ENCODE measurements around the gene ERGIC2. TPM values are rescaled to one million over a fixed set of nuclear protein-coding genes. Genes with fewer than 3 reads are reported as not detected.

Gene ERGIC2
- total RNA-seq, 1 donor from 2014 or later = 108 TPM

DNA sequence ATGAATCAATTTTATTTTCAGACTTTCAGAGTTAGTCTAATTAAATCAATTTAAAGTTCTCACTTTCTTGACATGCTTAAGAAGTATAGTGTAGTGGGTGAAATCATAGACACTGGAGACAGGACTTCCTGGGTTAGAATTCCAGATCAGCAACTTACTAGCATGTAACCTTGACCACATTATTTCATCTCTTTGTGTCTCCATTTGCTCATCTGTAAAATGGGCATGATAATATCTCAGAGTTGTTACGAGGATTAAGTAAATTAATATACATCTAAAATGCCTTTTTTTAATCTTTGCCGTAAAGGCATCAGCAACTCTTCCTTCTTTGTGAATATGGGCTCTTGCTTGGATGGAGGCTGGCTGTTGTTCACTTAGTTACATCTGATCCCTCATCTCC is 1.3 kb upstream of the ERGIC2 start:
- peak overlapping the region; percentile 98 for H3K4me3 ChIP-seq
- no peak overlapping the region for H3K27ac ChIP-seq
- peaks cover 7% of the 10 kb centered on the region for H4K20me1 ChIP-seq (ENCODE audit: low read depth)
- peaks cover 9% of the 10 kb centered on the region for H3K4me1 ChIP-seq
- H3K36me3 Mint-ChIP-seq = peaks cover 7% of the 10 kb centered on the region
- H3K9me3 ChIP-seq (ENCODE audit: low read depth) = no peaks in the 10 kb centered on the region
- H3K9ac ChIP-seq = no peak overlapping the region
- peaks cover 36% of the 10 kb centered on the region for H3K79me2 ChIP-seq (ENCODE audit: low read depth)
- no peak overlapping the region for H3K4me2 ChIP-seq
- TF ChIP-seq, protein P1, sequence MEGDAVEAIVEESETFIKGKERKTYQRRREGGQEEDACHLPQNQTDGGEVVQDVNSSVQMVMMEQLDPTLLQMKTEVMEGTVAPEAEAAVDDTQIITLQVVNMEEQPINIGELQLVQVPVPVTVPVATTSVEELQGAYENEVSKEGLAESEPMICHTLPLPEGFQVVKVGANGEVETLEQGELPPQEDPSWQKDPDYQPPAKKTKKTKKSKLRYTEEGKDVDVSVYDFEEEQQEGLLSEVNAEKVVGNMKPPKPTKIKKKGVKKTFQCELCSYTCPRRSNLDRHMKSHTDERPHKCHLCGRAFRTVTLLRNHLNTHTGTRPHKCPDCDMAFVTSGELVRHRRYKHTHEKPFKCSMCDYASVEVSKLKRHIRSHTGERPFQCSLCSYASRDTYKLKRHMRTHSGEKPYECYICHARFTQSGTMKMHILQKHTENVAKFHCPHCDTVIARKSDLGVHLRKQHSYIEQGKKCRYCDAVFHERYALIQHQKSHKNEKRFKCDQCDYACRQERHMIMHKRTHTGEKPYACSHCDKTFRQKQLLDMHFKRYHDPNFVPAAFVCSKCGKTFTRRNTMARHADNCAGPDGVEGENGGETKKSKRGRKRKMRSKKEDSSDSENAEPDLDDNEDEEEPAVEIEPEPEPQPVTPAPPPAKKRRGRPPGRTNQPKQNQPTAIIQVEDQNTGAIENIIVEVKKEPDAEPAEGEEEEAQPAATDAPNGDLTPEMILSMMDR (IDR thresholded peaks at IDR 0.05) = no peak
- TF ChIP-seq EZH2 (IDR thresholded peaks at IDR 0.05) = no peak
- no peak for TF ChIP-seq EZH2phosphoT487 (IDR thresholded peaks at IDR 0.05)
- H3K9me3 Mint-ChIP-seq = no peaks in the 10 kb centered on the region
- peaks cover 13% of the 10 kb centered on the region for H3K4me1 Mint-ChIP-seq
- H3K36me3 ChIP-seq = no peaks in the 10 kb centered on the region
- no peaks in the 10 kb centered on the region for H3K27me3 ChIP-seq
- DNase-seq (ENCODE audit: low spot score) = no peak
- H3K27me3 Mint-ChIP-seq (ENCODE audit: insufficient read depth, low read depth) = peaks cover 7% of the 10 kb centered on the region
- no peak overlapping the region for H3K27ac Mint-ChIP-seq
- peak overlapping the region; percentile 98 for H2AFZ ChIP-seq (replicated peaks)
- no peak overlapping the region for H3K4me3 Mint-ChIP-seq
- H3F3A ChIP-seq (ENCODE audit: low read depth) = peaks cover 6% of the 10 kb centered on the region

DNA sequence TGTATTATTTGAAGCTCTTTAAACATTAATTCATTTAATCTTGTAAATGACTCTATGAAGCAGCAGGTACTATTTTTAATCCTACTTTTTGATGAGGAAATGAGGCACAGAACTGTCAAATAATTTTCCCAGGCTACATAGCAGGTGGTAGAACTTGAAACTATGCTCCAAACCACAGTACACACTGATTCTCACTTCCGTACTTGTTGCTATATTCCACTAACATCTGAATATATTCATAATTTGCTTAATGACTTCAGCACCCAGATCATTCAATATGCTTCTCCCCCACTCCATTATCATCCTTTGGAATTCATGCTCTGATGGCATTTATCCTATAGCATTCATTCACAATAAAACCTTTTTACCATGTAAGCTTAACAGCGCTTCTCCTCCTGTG is 4.9 kb downstream of the ERGIC2 start:
- Mint-ChIP-seq H3K9me3 (no peaks in the 10 kb centered on the region), H3K4me1 (peaks cover 13% of the 10 kb centered on the region), H3K4me3 (no peak overlapping the region), H3K27ac (no peak overlapping the region), H3K36me3 (peaks cover 16% of the 10 kb centered on the region), H3K27me3 (ENCODE audit: insufficient read depth, low read depth) (peaks cover 3% of the 10 kb centered on the region)
- H3K9ac ChIP-seq = no peak overlapping the region
- H3K27ac ChIP-seq = no peak overlapping the region
- H3K4me3 ChIP-seq = no peak overlapping the region
- H3K27me3 ChIP-seq = no peaks in the 10 kb centered on the region
- H4K20me1 ChIP-seq (ENCODE audit: low read depth) = peaks cover 18% of the 10 kb centered on the region
- H3K79me2 ChIP-seq (ENCODE audit: low read depth) = peaks cover 81% of the 10 kb centered on the region
- H3K4me2 ChIP-seq = no peak overlapping the region
- TF ChIP-seq, protein P1 (IDR thresholded peaks at IDR 0.05) = no peak
- no peak for TF ChIP-seq EZH2phosphoT487 (IDR thresholded peaks at IDR 0.05)
- no peak for TF ChIP-seq EZH2 (IDR thresholded peaks at IDR 0.05)
- no peaks in the 10 kb centered on the region for H3K9me3 ChIP-seq (ENCODE audit: low read depth)
- no peak for DNase-seq (ENCODE audit: low spot score)
- no peak overlapping the region for H2AFZ ChIP-seq (replicated peaks)
- H3F3A ChIP-seq (ENCODE audit: low read depth) = peaks cover 6% of the 10 kb centered on the region
- H3K36me3 ChIP-seq = peaks cover 2% of the 10 kb centered on the region
- H3K4me1 ChIP-seq = peaks cover 9% of the 10 kb centered on the region

DNA sequence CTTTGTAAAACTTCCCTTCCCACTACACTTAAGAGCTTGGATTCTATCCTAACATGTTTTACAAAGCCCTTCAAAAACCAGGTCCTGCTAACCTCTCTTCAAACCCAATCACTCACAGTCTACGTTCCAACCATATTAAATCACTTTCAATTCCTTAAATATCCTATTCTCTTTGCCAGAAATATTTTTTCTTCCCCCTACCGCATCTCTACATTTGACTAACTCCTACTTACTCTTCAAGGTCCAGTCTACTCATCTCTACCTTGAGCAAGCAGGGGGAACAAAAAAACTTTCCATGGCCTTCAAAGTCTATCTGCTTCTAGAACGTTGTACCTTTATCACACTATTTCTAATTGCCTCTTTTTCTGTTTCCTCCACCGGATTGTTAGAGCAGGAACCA is 6.1 kb downstream of the ERGIC2 start:
- Histone ChIP-seq H3K9me3 (ENCODE audit: low read depth) (no peaks in the 10 kb centered on the region), H3K36me3 (peaks cover 3% of the 10 kb centered on the region), H2AFZ (replicated peaks) (no peak overlapping the region), H3K4me2 (no peak overlapping the region), H3K27me3 (no peaks in the 10 kb centered on the region), H3K79me2 (ENCODE audit: low read depth) (peaks cover 71% of the 10 kb centered on the region), H3K27ac (no peak overlapping the region), H3K4me3 (no peak overlapping the region), H3K4me1 (peaks cover 5% of the 10 kb centered on the region), H3F3A (ENCODE audit: low read depth) (no peaks in the 10 kb centered on the region), H3K9ac (no peak overlapping the region), H4K20me1 (ENCODE audit: low read depth) (peaks cover 12% of the 10 kb centered on the region)
- no peak for DNase-seq (ENCODE audit: low spot score)
- Mint-ChIP-seq H3K36me3 (peaks cover 16% of the 10 kb centered on the region), H3K4me3 (no peak overlapping the region), H3K4me1 (peaks cover 8% of the 10 kb centered on the region), H3K27me3 (ENCODE audit: insufficient read depth, low read depth) (peaks cover under 1% of the 10 kb centered on the region), H3K9me3 (no peaks in the 10 kb centered on the region), H3K27ac (no peak overlapping the region)
- TF ChIP-seq, protein P1 (IDR thresholded peaks at IDR 0.05) = no peak
- TF ChIP-seq EZH2phosphoT487 (IDR thresholded peaks at IDR 0.05) (no peak), EZH2 (IDR thresholded peaks at IDR 0.05) (no peak)

Data from neural progenitor cell (in vitro differentiated cells).